Measurements from ENCODE around the gene PRKCH. TPM values are rescaled to one million over a fixed set of nuclear protein-coding genes. Genes with fewer than 3 reads are reported as not detected.

PRKCH gene
- total RNA-seq, 1 experiment from 2014 or later = 170 TPM

DNA sequence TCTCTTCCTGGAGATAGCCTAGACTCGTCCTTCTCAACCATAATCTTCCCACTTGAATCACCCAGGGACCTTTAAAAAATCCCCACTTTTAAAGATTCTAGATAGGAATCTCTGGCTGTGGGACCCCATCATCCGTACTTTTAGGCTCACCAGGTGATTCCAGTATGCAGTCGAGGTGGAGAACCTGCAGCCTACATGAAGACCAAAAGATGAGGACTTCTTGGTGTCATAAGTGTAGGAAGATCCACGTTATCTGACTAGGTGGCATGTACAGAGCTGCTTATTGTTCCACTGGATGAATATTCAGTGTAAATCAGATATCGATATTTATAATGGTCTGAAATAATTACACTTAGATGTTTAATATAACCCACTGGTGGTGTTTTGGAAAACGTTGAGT is 2.6 kb downstream of the PRKCH start:
- intact Hi-C loops (cut with micrococcal nuclease) = loop anchor here (2.0 kb wide), 1 partner anchor 115 kb away; no protein-coding TSS in a partner anchor
- BruUV-seq (replicated peaks) = no TSS peak
- ATAC-seq (no peak), DNase-seq (no peak)
- H3K9me2 ChIP-seq (replicated peaks; ENCODE audit: low read length) = no peaks in the 10 kb centered on the region
- H3K9ac ChIP-seq (ENCODE audit: low read length) = no peak overlapping the region
- peaks cover 5% of the 10 kb centered on the region for H3F3A ChIP-seq (ENCODE audit: low read length, unreplicated experiment)
- H3K36me3 ChIP-seq (ENCODE audit: low read depth, low read length) = no peaks in the 10 kb centered on the region
- H3K9me3 ChIP-seq (ENCODE audit: low read length) = no peaks in the 10 kb centered on the region
- H3K4me3 ChIP-seq (ENCODE audit: low read length) = peak overlapping the region; percentile 72
- peaks cover 23% of the 10 kb centered on the region for H3K4me1 ChIP-seq (ENCODE audit: insufficient read depth, low read length)
- H3K27ac ChIP-seq (ENCODE audit: low read length) = no peak overlapping the region
- peaks cover 12% of the 10 kb centered on the region; the same call in 1 of the 2 replicates for H4K20me1 ChIP-seq (ENCODE audit: low read length)
- H3K79me2 ChIP-seq (ENCODE audit: low read length) = peaks cover 55% of the 10 kb centered on the region
- CTCF ChIA-PET = interaction anchor here (1.2 kb wide), 1 partner anchor 38 kb away, joined by 3 read pairs; no protein-coding TSS in a partner anchor
- no peaks in the 10 kb centered on the region for H3K27me3 ChIP-seq (ENCODE audit: low read length)
- POLR2A ChIA-PET (ENCODE audit: unreplicated experiment) = no interaction called here
- H2AFZ ChIP-seq (ENCODE audit: low read length) = no peak overlapping the region
- TF ChIP-seq, protein P1, sequence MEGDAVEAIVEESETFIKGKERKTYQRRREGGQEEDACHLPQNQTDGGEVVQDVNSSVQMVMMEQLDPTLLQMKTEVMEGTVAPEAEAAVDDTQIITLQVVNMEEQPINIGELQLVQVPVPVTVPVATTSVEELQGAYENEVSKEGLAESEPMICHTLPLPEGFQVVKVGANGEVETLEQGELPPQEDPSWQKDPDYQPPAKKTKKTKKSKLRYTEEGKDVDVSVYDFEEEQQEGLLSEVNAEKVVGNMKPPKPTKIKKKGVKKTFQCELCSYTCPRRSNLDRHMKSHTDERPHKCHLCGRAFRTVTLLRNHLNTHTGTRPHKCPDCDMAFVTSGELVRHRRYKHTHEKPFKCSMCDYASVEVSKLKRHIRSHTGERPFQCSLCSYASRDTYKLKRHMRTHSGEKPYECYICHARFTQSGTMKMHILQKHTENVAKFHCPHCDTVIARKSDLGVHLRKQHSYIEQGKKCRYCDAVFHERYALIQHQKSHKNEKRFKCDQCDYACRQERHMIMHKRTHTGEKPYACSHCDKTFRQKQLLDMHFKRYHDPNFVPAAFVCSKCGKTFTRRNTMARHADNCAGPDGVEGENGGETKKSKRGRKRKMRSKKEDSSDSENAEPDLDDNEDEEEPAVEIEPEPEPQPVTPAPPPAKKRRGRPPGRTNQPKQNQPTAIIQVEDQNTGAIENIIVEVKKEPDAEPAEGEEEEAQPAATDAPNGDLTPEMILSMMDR (conservative IDR thresholded peaks at IDR 0.05; ENCODE audit: low read depth, low read length) = no peak
- no peak for TF ChIP-seq EZH2 (IDR thresholded peaks at IDR 0.05; ENCODE audit: low read length, unreplicated experiment)
- TF ChIP-seq EZH2phosphoT487 (IDR thresholded peaks at IDR 0.05; ENCODE audit: borderline replicate concordance, low read length) = no peak
- peak overlapping the region; percentile 82 for H3K4me2 ChIP-seq (ENCODE audit: low read length)

DNA sequence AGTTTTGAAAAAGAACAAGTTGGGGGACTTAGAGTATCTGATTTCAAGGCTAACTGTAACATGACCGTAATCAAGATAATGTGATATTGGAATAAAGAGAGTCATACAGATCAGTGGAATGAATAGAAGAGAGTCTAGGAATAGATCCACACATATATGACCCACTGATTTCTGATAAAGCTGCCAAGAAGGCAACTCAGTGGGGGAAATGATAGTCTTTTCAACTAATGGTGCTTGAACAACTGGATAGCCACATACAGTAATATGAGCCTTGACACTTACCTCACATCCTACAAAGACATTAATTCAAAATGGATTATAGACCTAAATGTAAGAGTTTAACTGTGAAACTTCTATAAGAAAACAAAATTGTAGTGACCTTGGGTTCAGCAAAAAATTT is 3.8 kb downstream of the PRKCH start:
- Histone ChIP-seq H3K27me3 (ENCODE audit: low read length) (no peaks in the 10 kb centered on the region), H3K4me3 (ENCODE audit: low read length) (no peak overlapping the region), H2AFZ (ENCODE audit: low read length) (no peak overlapping the region), H3K9me3 (ENCODE audit: low read length) (no peaks in the 10 kb centered on the region), H3K36me3 (ENCODE audit: low read depth, low read length) (no peaks in the 10 kb centered on the region), H3K9me2 (replicated peaks; ENCODE audit: low read length) (no peaks in the 10 kb centered on the region), H3K79me2 (ENCODE audit: low read length) (peaks cover 55% of the 10 kb centered on the region), H3K27ac (ENCODE audit: low read length) (no peak overlapping the region), H3K9ac (ENCODE audit: low read length) (no peak overlapping the region), H3K4me2 (ENCODE audit: low read length) (no peak overlapping the region), H3K4me1 (ENCODE audit: insufficient read depth, low read length) (peaks cover 23% of the 10 kb centered on the region), H3F3A (ENCODE audit: low read length, unreplicated experiment) (peaks cover 5% of the 10 kb centered on the region), H4K20me1 (ENCODE audit: low read length) (peaks cover 12% of the 10 kb centered on the region; the same call in 1 of the 2 replicates)
- CTCF ChIA-PET = no interaction called here
- POLR2A ChIA-PET (ENCODE audit: unreplicated experiment) = no interaction called here
- ATAC-seq (no peak), DNase-seq (peak; percentile 13)
- intact Hi-C loops (cut with micrococcal nuclease) = no loop called here
- BruUV-seq (replicated peaks) = no TSS peak
- TF ChIP-seq EZH2phosphoT487 (IDR thresholded peaks at IDR 0.05; ENCODE audit: borderline replicate concordance, low read length) (no peak), EZH2 (IDR thresholded peaks at IDR 0.05; ENCODE audit: low read length, unreplicated experiment) (no peak)
- TF ChIP-seq, protein P1 (conservative IDR thresholded peaks at IDR 0.05; ENCODE audit: low read depth, low read length) = no peak

DNA sequence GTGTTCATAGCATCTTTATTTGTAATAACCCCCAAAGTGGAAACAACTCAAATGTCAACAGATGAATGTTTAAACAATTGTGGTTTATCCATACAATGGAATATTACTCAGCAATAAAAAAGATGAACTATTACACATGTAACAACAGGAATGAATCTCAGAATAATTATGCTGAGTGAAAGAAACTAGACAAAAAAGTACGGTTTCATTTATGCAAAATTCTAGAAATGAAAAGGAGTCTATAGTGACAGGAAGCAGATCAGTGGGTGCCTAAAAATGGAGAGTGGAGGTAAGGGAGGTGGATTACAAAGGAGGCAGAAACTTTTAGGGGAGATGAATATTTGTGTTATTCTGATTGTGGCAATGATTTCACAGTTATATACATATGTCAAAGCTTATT is 4.8 kb downstream of the PRKCH start:
- Histone ChIP-seq H2AFZ (ENCODE audit: low read length) (no peak overlapping the region), H3K27ac (ENCODE audit: low read length) (no peak overlapping the region), H3K9ac (ENCODE audit: low read length) (no peak overlapping the region), H3K36me3 (ENCODE audit: low read depth, low read length) (no peaks in the 10 kb centered on the region), H3K4me2 (ENCODE audit: low read length) (no peak overlapping the region), H3F3A (ENCODE audit: low read length, unreplicated experiment) (peaks cover 5% of the 10 kb centered on the region), H3K27me3 (ENCODE audit: low read length) (no peaks in the 10 kb centered on the region), H4K20me1 (ENCODE audit: low read length) (peaks cover 12% of the 10 kb centered on the region; the same call in 1 of the 2 replicates), H3K4me1 (ENCODE audit: insufficient read depth, low read length) (peaks cover 15% of the 10 kb centered on the region), H3K79me2 (ENCODE audit: low read length) (peaks cover 55% of the 10 kb centered on the region), H3K9me3 (ENCODE audit: low read length) (no peaks in the 10 kb centered on the region), H3K9me2 (replicated peaks; ENCODE audit: low read length) (no peaks in the 10 kb centered on the region), H3K4me3 (ENCODE audit: low read length) (no peak overlapping the region)
- ChIA-PET CTCF (no interaction called here), POLR2A (ENCODE audit: unreplicated experiment) (no interaction called here)
- no TSS peak for BruUV-seq (replicated peaks)
- no peak for ATAC-seq
- DNase-seq = no peak
- TF ChIP-seq, protein P1 (conservative IDR thresholded peaks at IDR 0.05; ENCODE audit: low read depth, low read length) = no peak
- intact Hi-C loops (cut with micrococcal nuclease) = no loop called here
